ENCODE results near the gene TRIM63. TPM values are rescaled to one million over a fixed set of nuclear protein-coding genes. Genes with fewer than 3 reads are reported as not detected.

Gene TRIM63
- total RNA-seq, 2 experiments from 2014 or later: not detected

GRCh38 chr1:26110731-26111529 lies 43.5 kb upstream of the TRIM63 start:
- peak; percentile 88 for DNase-seq (ENCODE audit: low spot score)
- peak overlapping the region; percentile 87 for H3K4me3 ChIP-seq (ENCODE audit: low read depth, low read length, poor library complexity, severe bottlenecking)
- peak overlapping the region; percentile 54 for H2AFZ ChIP-seq (ENCODE audit: low read length)
- H3K9me3 ChIP-seq (ENCODE audit: low read length): no peaks in the 10 kb centered on the region
- intact Hi-C loops (cut with micrococcal nuclease; ENCODE audit: unreplicated experiment): loop anchor here (1.0 to 5.0 kb wide), 3 partner anchors 58 to 226 kb away; partner anchors contain the start of genes CEP85 and ZNF593
- peaks cover 36% of the 10 kb centered on the region for H3K4me1 ChIP-seq (ENCODE audit: insufficient read depth, low read length, poor library complexity, severe bottlenecking)
- POLR2A ChIA-PET: interaction anchor here (0.5 to 0.6 kb wide), 2 partner anchors 25 to 863 kb away, joined by 3 to 4 read pairs; partner anchors contain the start of gene RSRP1
- peaks cover 7% of the 10 kb centered on the region; the same call in 1 of the 2 replicates for H4K20me1 ChIP-seq (ENCODE audit: insufficient read depth, low read length)
- peaks cover 18% of the 10 kb centered on the region; the same call in 1 of the 2 replicates for H3K36me3 ChIP-seq (ENCODE audit: insufficient read depth, low read length)
- CTCF ChIA-PET (ENCODE audit: unreplicated experiment): interaction anchor here (0.6 kb wide), 1 partner anchor 298 kb away, joined by 3 read pairs; no protein-coding TSS in a partner anchor
- no peak for TF ChIP-seq EZH2phosphoT487 (IDR thresholded peaks at IDR 0.05; ENCODE audit: borderline replicate concordance, low read depth, low read length)
- no peak for TF ChIP-seq CTCF (conservative IDR thresholded peaks at IDR 0.05; ENCODE audit: low read length)
- H3K79me2 ChIP-seq (ENCODE audit: insufficient read depth, low read depth, low read length): peaks cover 15% of the 10 kb centered on the region; the same call in 1 of the 2 replicates
- H3K4me2 ChIP-seq (ENCODE audit: low read length): peak overlapping the region; percentile 92
- peak overlapping the region; percentile 61 for H3K27ac ChIP-seq (ENCODE audit: low read depth, low read length, poor library complexity, severe bottlenecking)
- no TSS peak for BruUV-seq (replicated peaks)
- no peaks in the 10 kb centered on the region for H3K9me2 ChIP-seq (ENCODE audit: insufficient read depth, low read length)

GRCh38 chr1:26109229-26110164 lies 42.1 kb upstream of the TRIM63 start:
- peaks cover 15% of the 10 kb centered on the region; the same call in 1 of the 2 replicates for H3K79me2 ChIP-seq (ENCODE audit: insufficient read depth, low read depth, low read length)
- H3K36me3 ChIP-seq (ENCODE audit: insufficient read depth, low read length): peaks cover 7% of the 10 kb centered on the region; the same call in 1 of the 2 replicates
- BruUV-seq (replicated peaks): TSS peak; percentile 78
- intact Hi-C loops (cut with micrococcal nuclease; ENCODE audit: unreplicated experiment): loop anchor here (2.0 to 10.0 kb wide), 3 partner anchors 125 to 305 kb away; partner anchors contain the start of genes CEP85 and LIN28A
- peaks cover 31% of the 10 kb centered on the region for H3K4me1 ChIP-seq (ENCODE audit: insufficient read depth, low read length, poor library complexity, severe bottlenecking)
- ChIA-PET POLR2A (no interaction called here), CTCF (ENCODE audit: unreplicated experiment) (no interaction called here)
- H3K4me2 ChIP-seq (ENCODE audit: low read length): peak overlapping the region; percentile 92
- H3K27ac ChIP-seq (ENCODE audit: low read depth, low read length, poor library complexity, severe bottlenecking): no peak overlapping the region
- H2AFZ ChIP-seq (ENCODE audit: low read length): no peak overlapping the region
- H3K9me3 ChIP-seq (ENCODE audit: low read length): no peaks in the 10 kb centered on the region
- no peak overlapping the region for H3K4me3 ChIP-seq (ENCODE audit: low read depth, low read length, poor library complexity, severe bottlenecking)
- H3K9me2 ChIP-seq (ENCODE audit: insufficient read depth, low read length): no peaks in the 10 kb centered on the region
- DNase-seq (ENCODE audit: low spot score): no peak
- TF ChIP-seq EZH2phosphoT487 (IDR thresholded peaks at IDR 0.05; ENCODE audit: borderline replicate concordance, low read depth, low read length) (no peak), CTCF (conservative IDR thresholded peaks at IDR 0.05; ENCODE audit: low read length) (no peak)
- peaks cover 2% of the 10 kb centered on the region; the same call in 1 of the 2 replicates for H4K20me1 ChIP-seq (ENCODE audit: insufficient read depth, low read length)

Measured in OCI-LY7 (cell line).